ENCODE results near the gene TMEM35B.

Gene TMEM35B

DNA sequence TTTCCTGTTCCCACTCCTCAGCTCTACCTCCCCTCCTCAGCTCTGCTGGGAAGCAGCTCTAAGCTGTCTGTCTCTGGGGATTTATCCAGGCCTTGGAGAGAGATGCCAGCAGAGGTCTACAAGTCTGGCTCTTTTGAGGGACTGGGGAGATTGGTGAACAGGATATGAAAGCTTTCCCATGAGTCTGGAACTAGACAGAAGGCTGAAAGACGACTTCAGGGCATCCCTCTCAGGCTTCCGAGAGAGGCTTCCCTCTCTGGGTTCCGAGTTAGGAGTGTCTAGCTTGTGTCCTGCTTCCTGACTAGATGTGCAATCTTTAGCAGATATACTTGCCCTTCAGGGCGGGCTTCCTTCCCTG is 733 bp downstream of the TMEM35B start:
- DNase-seq (ENCODE audit: extremely low read depth, low read depth) = no peak
- TF ChIP-seq, protein P1, sequence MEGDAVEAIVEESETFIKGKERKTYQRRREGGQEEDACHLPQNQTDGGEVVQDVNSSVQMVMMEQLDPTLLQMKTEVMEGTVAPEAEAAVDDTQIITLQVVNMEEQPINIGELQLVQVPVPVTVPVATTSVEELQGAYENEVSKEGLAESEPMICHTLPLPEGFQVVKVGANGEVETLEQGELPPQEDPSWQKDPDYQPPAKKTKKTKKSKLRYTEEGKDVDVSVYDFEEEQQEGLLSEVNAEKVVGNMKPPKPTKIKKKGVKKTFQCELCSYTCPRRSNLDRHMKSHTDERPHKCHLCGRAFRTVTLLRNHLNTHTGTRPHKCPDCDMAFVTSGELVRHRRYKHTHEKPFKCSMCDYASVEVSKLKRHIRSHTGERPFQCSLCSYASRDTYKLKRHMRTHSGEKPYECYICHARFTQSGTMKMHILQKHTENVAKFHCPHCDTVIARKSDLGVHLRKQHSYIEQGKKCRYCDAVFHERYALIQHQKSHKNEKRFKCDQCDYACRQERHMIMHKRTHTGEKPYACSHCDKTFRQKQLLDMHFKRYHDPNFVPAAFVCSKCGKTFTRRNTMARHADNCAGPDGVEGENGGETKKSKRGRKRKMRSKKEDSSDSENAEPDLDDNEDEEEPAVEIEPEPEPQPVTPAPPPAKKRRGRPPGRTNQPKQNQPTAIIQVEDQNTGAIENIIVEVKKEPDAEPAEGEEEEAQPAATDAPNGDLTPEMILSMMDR (IDR thresholded peaks at IDR 0.05; ENCODE audit: low read depth, low read length) = no peak

- no peak for DNase-seq (ENCODE audit: extremely low read depth, low read depth)
- TF ChIP-seq, protein P1 (IDR thresholded peaks at IDR 0.05; ENCODE audit: low read depth, low read length) = no peak
Measured at GRCh38 chr1:34983700-34984355, 1.3 kb downstream of the TMEM35B start.

DNA sequence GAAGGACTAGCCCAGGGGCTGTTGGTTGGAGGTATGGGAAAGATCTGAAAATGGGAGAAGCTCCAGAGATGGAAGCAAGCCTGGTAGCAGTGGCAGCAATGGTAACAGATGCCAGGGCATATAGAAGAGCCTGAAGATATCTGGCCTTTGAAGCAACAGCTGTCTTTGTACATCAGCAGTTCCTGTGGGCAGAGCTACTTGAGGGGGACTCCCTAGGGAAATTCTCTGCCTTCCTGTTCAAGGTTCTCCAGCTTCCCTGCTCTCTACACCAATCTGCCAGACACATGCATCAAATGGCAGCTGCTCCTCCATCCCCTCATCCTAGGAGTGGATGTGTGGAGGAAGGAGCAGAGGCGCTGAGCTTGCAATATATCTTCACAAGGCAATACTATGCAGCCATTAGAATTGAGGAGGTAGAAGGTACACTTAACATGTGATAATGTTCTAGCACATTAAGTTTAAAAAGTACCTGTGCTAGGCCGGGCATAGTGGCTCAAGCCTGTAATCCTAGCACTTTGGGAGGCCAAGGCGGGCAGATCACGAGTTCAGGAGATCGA is 2.2 kb downstream of the TMEM35B start:
- DNase-seq (ENCODE audit: extremely low read depth, low read depth) = no peak
- TF ChIP-seq, protein P1 (IDR thresholded peaks at IDR 0.05; ENCODE audit: low read depth, low read length) = no peak

DNA sequence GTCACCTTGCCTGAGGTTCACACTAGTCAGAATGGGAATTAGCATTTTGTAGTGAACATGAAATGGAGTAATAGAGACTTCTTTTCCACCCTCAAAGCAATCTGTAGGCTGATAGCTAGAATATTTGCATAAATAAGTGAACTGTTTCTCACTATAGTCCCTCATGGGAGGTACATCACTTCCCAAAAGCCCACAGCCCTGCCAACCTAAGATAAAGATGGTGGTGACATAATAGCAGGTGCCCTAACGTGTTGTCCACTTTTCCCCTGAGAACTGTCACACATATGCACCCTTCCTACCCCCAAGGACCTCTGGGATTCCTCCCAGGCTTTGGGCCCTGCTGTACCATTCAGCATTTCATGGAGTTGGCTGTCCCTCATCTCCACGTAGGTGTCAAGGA is 4.4 kb downstream of the TMEM35B start:
- TF ChIP-seq, protein P1 (IDR thresholded peaks at IDR 0.05; ENCODE audit: low read depth, low read length) = no peak
- no peak for DNase-seq (ENCODE audit: extremely low read depth, low read depth)

- DNase-seq (ENCODE audit: extremely low read depth, low read depth) = no peak
- TF ChIP-seq, protein P1 (IDR thresholded peaks at IDR 0.05; ENCODE audit: low read depth, low read length) = no peak
Measured at GRCh38 chr1:34978921-34979320, 6.2 kb downstream of the TMEM35B start.

DNA sequence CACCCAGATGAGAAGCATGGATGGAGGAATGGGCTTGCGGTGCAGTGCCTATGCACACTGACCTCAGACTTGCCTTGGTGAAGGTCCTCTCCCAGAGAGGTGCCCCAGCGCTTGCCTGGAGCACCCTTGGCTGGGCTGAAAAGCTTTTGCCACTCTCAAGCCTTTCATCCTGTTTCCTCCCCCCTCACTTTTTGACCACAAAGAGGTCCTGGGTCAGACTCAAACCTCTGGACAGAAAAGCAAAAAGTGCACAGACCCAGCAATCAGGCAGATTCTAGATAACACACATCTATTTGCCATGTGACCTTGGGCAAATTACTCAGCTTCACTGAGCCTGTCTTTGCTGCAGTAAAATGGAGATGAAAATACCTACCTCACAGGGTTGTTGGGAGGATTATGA is 7.3 kb downstream of the TMEM35B start:
- no peak for DNase-seq (ENCODE audit: extremely low read depth, low read depth)
- TF ChIP-seq, protein P1 (IDR thresholded peaks at IDR 0.05; ENCODE audit: low read depth, low read length) = no peak

DNA sequence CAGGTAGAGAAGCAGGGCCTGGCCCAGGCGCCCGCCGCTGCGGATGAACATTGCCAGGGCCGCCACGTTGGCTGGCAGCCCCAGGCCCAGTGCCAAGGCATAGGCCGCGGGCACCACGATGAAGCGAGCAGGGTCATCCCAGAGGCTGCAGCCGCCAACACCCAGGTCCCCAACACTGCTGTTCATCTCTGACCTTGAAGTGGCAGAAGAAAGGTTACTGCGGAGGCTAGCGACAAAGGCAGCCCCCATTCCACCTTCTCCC is 8.0 kb downstream of the TMEM35B start:
- DNase-seq (ENCODE audit: extremely low read depth, low read depth) = no peak
- TF ChIP-seq, protein P1 (IDR thresholded peaks at IDR 0.05; ENCODE audit: low read depth, low read length) = no peak

Data from AG09319 (cell line).